Midbrain (tissue), 1 donor: ENCODE data around the gene STARD7.
"Not testable (repeated sequence)": the region's sequence is repeated elsewhere in the genome, so short reads cannot be mapped to it uniquely, and the experiment has no call there.

Experiments used
- DNase-seq: peaks from one replicate; lab custom pipeline; 2025; lab: John Stamatoyannopoulos, UW

STARD7 gene

GRCh38 chr2:96233880-96234316, 25.3 kb upstream of the STARD7 start:
- DNase-seq: no peak

- DNase-seq: no peak
Measured at GRCh38 chr2:96233436-96233835, 24.8 kb upstream of the STARD7 start.

GRCh38 chr2:96231316-96231715, 22.7 kb upstream of the STARD7 start:
- DNase-seq: no peak

GRCh38 chr2:96225016-96225533, 16.4 kb upstream of the STARD7 start:
- no peak for DNase-seq

GRCh38 chr2:96221106-96221505, 12.5 kb upstream of the STARD7 start:
- not testable (repeated sequence) for DNase-seq

- DNase-seq: not testable (repeated sequence)
Measured at GRCh38 chr2:96219959-96220358, 11.3 kb upstream of the STARD7 start.

- DNase-seq: no peak
Measured at GRCh38 chr2:96218508-96219131, 10.0 kb upstream of the STARD7 start.

GRCh38 chr2:96214554-96214953, 5.9 kb upstream of the STARD7 start:
- no peak for DNase-seq

GRCh38 chr2:96213379-96213778, 4.8 kb upstream of the STARD7 start:
- no peak for DNase-seq

- DNase-seq: no peak
Measured at GRCh38 chr2:96212339-96212738, 3.7 kb upstream of the STARD7 start.

GRCh38 chr2:96209729-96210085, 1.1 kb upstream of the STARD7 start:
- DNase-seq: no peak

- DNase-seq: no peak
Measured at GRCh38 chr2:96209011-96209728, 543 bp upstream of the STARD7 start.

- DNase-seq: no peak
Measured at GRCh38 chr2:96207774-96208142, 869 bp downstream of the STARD7 start.

GRCh38 chr2:96207073-96207773, 1.4 kb downstream of the STARD7 start:
- peak; percentile 5 for DNase-seq

- no peak for DNase-seq
Measured at GRCh38 chr2:96205888-96206287, 2.7 kb downstream of the STARD7 start.

GRCh38 chr2:96204836-96205624, 3.6 kb downstream of the STARD7 start:
- DNase-seq: peak; percentile 79

GRCh38 chr2:96203130-96204028, 5.2 kb downstream of the STARD7 start:
- DNase-seq: no peak

- no peak for DNase-seq
Measured at GRCh38 chr2:96202152-96202854, 6.3 kb downstream of the STARD7 start.

GRCh38 chr2:96201338-96201737, 7.3 kb downstream of the STARD7 start:
- no peak for DNase-seq

- DNase-seq: no peak
Measured at GRCh38 chr2:96198921-96199320, 9.7 kb downstream of the STARD7 start.
